Jurkat, Clone E6-1 (cell line): Measurements from ENCODE around the gene ATP1A3.

Experiments used
- DNase-seq: peaks from one replicate; pipeline ENCODE4 v3.0.0-alpha.2; 2011; ENCODE audit warnings: low read depth, low spot score
- H3K4me3 ChIP-seq: 2 replicates; pipeline ENCODE4 v1.5.1; 2011; ENCODE audit warnings: mild to moderate bottlenecking, low read length, control low read depth, moderate library complexity

Gene ATP1A3

GRCh38 chr19:41924151-41925145 lies 69.6 kb downstream of the ATP1A3 start:
- H3K4me3 ChIP-seq: no peak overlapping the region
- no peak for DNase-seq

- no peak overlapping the region for H3K4me3 ChIP-seq
- no peak for DNase-seq
These were observed 70.8 kb downstream of the ATP1A3 start for GRCh38 chr19:41923045-41923788.

- no peak for DNase-seq
- no peak overlapping the region for H3K4me3 ChIP-seq
These were observed 71.4 kb downstream of the ATP1A3 start for GRCh38 chr19:41922585-41922984.

- no peak for DNase-seq
- H3K4me3 ChIP-seq: no peak overlapping the region
These were observed 72.2 kb downstream of the ATP1A3 start for GRCh38 chr19:41921577-41922576.

- H3K4me3 ChIP-seq: no peak overlapping the region
- no peak for DNase-seq
These were observed 73.0 kb downstream of the ATP1A3 start for GRCh38 chr19:41920882-41921576.

GRCh38 chr19:41919948-41920712 lies 73.9 kb downstream of the ATP1A3 start:
- H3K4me3 ChIP-seq: no peak overlapping the region
- DNase-seq: no peak

GRCh38 chr19:41918653-41919244 lies 75.3 kb downstream of the ATP1A3 start:
- no peak overlapping the region for H3K4me3 ChIP-seq
- no peak for DNase-seq

- H3K4me3 ChIP-seq: no peak overlapping the region
- no peak for DNase-seq
These were observed 75.9 kb downstream of the ATP1A3 start for GRCh38 chr19:41918095-41918494.

GRCh38 chr19:41917676-41918075 lies 76.4 kb downstream of the ATP1A3 start:
- DNase-seq: no peak
- no peak overlapping the region for H3K4me3 ChIP-seq
